Suprapubic skin (tissue), 3 donors: ENCODE data around the gene SLC25A22.

Source experiments
- CTCF ChIP-seq, 2 donors: fragments of 200-600 bp in 1 of 2; fragments of 450-650 bp in 1 of 2; sonication (generic) in 1 of 2; IDR thresholded peaks; one replicate each; pipeline ENCODE4 v1.5.1; 2016 to 2019; ENCODE audit warnings: antibody characterized with exemption in 2 of 2, mild to moderate bottlenecking in 1 of 2, moderate library complexity in 1 of 2
- POLR2A ChIP-seq, 2 donors: fragments of 450-650 bp; IDR thresholded peaks; one replicate each; pipeline ENCODE4 v1.6.1; 2017; ENCODE audit warnings: antibody characterized with exemption in 2 of 2, mild to moderate bottlenecking in 2 of 2, moderate library complexity in 2 of 2

DNA sequence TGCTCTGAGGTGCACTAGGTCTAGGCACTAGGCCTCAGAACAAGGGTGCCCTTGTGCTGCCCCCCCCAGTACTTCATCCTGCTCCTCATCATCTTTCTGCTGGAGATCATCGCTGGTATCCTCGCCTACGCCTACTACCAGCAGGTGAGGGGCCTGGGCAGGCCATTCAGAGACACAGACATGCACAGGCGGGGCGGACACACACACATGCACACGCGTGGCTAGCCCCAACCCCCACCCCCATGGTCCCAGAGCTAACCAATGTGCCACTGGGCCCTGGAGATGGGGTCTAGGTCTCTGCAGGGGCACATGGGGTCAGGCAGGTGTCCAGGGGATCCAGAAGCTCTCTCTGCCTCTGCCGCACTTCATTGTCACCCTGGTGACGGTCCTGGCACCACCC lies 38.6 kb upstream of the SLC25A22 start:
- TF ChIP-seq CTCF (IDR thresholded peaks at IDR 0.05): no peak
- no peak for TF ChIP-seq POLR2A (IDR thresholded peaks at IDR 0.05)
